ENCODE data around the gene ATPAF2.

Gene ATPAF2

DNA sequence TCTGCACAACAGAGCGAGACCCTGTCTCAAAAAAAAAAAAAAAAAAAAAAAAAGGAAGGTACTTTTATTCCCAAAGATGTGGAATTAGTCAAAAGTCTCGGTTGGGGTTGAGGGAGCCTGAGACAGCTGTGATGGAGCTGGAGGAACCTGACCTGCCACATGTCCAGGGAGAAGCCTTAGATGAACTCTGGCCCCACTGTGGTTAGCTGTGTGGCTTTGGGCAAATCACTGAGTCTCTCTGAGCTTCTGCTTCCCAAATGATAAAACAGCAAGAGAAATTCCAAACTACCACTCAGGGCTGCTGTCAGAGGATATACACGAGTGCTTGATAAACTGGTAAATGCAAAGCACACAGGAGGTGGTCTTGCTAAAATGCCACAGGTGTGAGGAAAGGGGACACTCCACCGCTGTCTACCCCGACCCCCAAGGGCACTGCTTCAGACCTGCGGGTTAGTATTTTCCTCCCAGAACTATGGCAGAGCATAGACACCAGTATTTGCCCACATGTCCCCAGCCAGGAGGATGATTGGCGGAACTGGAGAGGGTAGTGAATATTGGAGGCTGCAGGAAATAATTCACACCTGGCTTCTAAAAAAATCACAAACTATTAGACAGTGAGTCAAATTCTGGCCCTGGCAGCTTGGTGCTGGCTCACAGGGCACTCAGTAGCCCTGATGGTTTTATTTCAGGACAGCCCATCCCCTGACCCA, 51.6 kb downstream of the ATPAF2 start:
- TF ChIP-seq, protein P1, sequence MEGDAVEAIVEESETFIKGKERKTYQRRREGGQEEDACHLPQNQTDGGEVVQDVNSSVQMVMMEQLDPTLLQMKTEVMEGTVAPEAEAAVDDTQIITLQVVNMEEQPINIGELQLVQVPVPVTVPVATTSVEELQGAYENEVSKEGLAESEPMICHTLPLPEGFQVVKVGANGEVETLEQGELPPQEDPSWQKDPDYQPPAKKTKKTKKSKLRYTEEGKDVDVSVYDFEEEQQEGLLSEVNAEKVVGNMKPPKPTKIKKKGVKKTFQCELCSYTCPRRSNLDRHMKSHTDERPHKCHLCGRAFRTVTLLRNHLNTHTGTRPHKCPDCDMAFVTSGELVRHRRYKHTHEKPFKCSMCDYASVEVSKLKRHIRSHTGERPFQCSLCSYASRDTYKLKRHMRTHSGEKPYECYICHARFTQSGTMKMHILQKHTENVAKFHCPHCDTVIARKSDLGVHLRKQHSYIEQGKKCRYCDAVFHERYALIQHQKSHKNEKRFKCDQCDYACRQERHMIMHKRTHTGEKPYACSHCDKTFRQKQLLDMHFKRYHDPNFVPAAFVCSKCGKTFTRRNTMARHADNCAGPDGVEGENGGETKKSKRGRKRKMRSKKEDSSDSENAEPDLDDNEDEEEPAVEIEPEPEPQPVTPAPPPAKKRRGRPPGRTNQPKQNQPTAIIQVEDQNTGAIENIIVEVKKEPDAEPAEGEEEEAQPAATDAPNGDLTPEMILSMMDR (IDR thresholded peaks at IDR 0.05; ENCODE audit: low read depth, low read length) = no peak
- H3K9me3 ChIP-seq (ENCODE audit: severe bottlenecking) = no peaks in the 10 kb centered on the region
- H3K4me3 ChIP-seq (ENCODE audit: low read depth, low read length) = no peak overlapping the region
- no peaks in the 10 kb centered on the region for H3K27me3 ChIP-seq (ENCODE audit: insufficient read depth, low read depth, severe bottlenecking)
- DNase-seq = no peak
- H3K27ac ChIP-seq = no peak overlapping the region
- no peaks in the 10 kb centered on the region for H3K36me3 ChIP-seq

DNA sequence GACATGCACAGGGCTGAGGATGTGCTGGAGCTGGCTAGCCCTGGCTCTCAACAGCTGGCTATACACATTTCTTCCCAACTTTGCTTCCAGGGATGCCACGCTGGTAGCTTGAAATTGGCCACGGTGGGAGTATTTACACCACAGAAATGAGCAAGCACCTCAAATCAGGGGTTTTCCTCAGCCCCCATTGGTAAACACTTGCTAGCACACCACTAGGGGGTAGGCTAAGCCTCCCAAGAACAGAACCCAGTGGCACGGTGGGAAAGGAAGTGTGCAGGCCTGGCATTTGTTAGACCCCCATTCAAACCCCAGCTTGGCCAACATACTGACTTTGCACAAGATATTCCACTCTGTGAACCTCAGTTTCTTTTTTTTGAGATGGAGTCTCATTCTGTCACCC, 53.4 kb downstream of the ATPAF2 start:
- DNase-seq = no peak
- no peaks in the 10 kb centered on the region for H3K9me3 ChIP-seq (ENCODE audit: severe bottlenecking)
- H3K4me3 ChIP-seq (ENCODE audit: low read depth, low read length) = no peak overlapping the region
- no peaks in the 10 kb centered on the region for H3K36me3 ChIP-seq
- TF ChIP-seq, protein P1 (IDR thresholded peaks at IDR 0.05; ENCODE audit: low read depth, low read length) = peak; percentile 65
- H3K27me3 ChIP-seq (ENCODE audit: insufficient read depth, low read depth, severe bottlenecking) = no peaks in the 10 kb centered on the region
- no peak overlapping the region for H3K27ac ChIP-seq

DNA sequence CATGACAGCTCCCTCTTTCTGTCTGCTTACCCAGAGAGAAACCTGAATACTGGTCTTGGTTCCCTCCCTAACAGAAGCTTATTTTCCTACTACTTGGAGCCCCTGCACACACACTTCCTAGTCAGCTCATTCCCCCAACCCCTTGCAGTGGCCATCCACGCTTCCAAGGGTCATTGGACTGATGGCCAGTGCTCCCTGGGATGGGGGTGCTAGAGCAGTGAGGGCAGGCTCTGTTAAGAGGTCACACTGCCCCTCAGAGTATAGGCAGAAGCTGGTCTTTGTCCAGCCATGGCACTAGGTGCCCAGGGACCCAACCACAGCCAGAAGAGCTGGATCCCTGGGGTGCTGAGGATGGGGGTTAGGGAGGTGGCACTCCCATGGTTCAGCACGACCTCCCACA, 53.8 kb downstream of the ATPAF2 start:
- H3K4me3 ChIP-seq (ENCODE audit: low read depth, low read length) = no peak overlapping the region
- no peaks in the 10 kb centered on the region for H3K27me3 ChIP-seq (ENCODE audit: insufficient read depth, low read depth, severe bottlenecking)
- TF ChIP-seq, protein P1 (IDR thresholded peaks at IDR 0.05; ENCODE audit: low read depth, low read length) = no peak
- H3K9me3 ChIP-seq (ENCODE audit: severe bottlenecking) = no peaks in the 10 kb centered on the region
- H3K27ac ChIP-seq = no peak overlapping the region
- H3K36me3 ChIP-seq = no peaks in the 10 kb centered on the region
- no peak for DNase-seq

DNA sequence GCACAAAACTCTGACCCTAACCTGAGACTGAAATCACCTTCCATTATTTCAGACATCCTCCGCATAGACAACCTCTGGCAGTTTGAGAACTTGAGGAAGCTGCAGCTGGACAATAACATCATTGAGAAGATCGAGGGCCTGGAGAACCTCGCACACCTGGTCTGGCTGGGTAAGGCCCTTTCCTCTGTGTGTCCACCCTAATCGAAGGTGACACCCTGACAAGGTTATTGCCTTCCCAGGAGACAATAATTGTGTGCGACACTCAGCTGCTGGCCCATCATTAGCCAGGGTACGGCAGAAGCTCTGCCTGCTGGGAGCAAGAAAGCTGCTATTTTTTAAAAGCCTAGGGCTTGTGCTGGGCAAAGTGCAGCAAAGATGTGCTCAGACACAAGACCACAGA, 55.2 kb downstream of the ATPAF2 start:
- Histone ChIP-seq H3K4me3 (ENCODE audit: low read depth, low read length) (no peak overlapping the region), H3K27ac (no peak overlapping the region), H3K27me3 (ENCODE audit: insufficient read depth, low read depth, severe bottlenecking) (no peaks in the 10 kb centered on the region), H3K36me3 (no peaks in the 10 kb centered on the region), H3K9me3 (ENCODE audit: severe bottlenecking) (no peaks in the 10 kb centered on the region)
- no peak for DNase-seq
- TF ChIP-seq, protein P1 (IDR thresholded peaks at IDR 0.05; ENCODE audit: low read depth, low read length) = no peak

DNA sequence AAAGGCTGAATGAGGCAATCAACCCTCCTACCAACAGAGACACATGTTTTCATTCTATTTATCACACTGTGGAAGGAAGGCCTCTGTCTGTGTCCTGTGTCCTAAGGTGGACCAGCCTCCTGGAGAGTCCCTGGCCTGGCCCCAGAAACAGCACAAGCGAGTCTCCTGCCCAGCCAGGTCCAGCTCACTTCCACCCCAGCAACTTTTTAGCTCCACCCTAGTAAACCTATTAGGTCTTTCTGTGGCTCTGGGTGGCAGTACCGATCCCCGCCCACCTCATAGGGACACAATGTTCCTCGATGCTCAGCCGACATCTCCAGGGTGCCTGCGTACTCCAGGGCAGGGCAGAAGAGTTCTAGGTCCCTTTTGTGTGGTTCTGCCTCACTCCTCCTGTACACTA, 55.6 kb downstream of the ATPAF2 start:
- no peak for DNase-seq
- no peaks in the 10 kb centered on the region for H3K9me3 ChIP-seq (ENCODE audit: severe bottlenecking)
- H3K27ac ChIP-seq = no peak overlapping the region
- no peaks in the 10 kb centered on the region for H3K27me3 ChIP-seq (ENCODE audit: insufficient read depth, low read depth, severe bottlenecking)
- TF ChIP-seq, protein P1 (IDR thresholded peaks at IDR 0.05; ENCODE audit: low read depth, low read length) = no peak
- no peaks in the 10 kb centered on the region for H3K36me3 ChIP-seq
- no peak overlapping the region for H3K4me3 ChIP-seq (ENCODE audit: low read depth, low read length)

- Histone ChIP-seq H3K27me3 (ENCODE audit: insufficient read depth, low read depth, severe bottlenecking) (no peaks in the 10 kb centered on the region), H3K4me3 (ENCODE audit: low read depth, low read length) (no peak overlapping the region), H3K36me3 (no peaks in the 10 kb centered on the region), H3K9me3 (ENCODE audit: severe bottlenecking) (no peaks in the 10 kb centered on the region), H3K27ac (no peak overlapping the region)
- no peak for DNase-seq
- TF ChIP-seq, protein P1 (IDR thresholded peaks at IDR 0.05; ENCODE audit: low read depth, low read length) = no peak
Observed at GRCh38 chr17:17982801-17983200, 56.2 kb downstream of the ATPAF2 start.
